Measurements from ENCODE around the gene TIFAB.

TIFAB gene

DNA sequence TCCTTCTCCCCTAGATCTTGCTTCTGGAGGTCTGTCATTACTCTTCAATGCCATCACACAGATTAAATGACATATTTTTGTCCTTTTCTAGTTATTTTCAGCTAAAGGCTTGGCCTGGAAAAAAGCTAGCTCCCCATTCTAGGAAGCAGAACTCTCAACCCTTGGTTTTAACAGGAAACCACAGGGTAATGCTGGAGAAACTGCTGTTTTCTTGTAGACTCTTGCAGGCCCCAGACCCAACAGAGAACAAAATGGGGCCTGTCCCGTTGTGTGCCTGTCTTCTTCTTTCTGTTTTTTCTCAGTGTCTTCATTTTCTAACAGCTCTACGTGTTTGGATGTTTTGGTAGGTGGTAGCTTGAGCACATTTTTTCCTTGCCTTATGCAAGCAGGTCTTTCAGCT, 26.5 kb downstream of the TIFAB start:
- no peak for DNase-seq (ENCODE audit: low read depth)

DNA sequence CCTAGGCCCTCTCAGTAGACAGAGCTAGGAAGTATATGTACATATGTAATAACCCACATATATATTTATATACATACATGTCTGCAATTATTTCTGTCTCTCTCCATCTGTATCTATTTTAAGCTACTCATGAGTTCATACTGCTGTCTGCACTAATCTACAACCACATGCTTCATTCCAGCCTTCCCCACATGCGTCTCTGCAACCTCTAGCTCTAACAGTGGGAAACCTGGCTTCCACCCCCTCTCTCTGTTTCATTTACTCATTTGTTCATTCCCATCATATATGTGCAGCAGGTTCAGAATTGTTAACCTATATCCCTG, 28.3 kb downstream of the TIFAB start:
- DNase-seq (ENCODE audit: low read depth), result no peak

DNA sequence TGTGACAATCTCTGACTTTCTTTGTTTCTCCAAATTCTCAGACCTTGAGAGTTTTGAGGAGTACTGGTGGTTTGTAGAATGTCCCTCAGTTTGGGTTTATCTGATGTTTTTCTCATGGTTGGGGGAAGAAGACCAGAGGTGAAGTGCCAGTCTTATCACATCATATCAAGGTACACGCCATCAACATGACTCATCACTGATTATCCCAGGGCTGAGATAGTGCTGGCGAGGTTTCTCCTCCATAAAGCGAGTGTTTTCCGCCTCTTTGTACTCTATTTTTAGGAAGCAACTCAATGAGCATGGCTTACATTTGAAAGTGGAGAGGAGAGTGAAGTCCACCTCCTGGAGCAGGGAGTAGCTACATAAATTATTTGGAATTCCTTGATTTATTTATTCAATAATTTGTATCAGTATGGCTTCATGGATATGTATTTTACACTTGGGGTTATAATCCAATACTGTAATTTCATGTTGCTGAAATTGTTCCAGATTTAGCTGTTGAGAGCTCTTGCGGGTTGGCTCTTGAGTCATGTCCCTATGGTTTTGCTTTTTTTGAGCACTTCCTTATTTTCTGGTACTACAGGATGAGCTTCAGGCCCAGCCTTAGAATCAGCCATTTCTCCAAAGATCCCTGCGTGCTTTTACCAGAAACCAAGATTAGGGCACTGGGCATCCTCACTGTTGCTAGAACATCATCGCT, 28.9 kb downstream of the TIFAB start:
- DNase-seq (ENCODE audit: low read depth), result no peak

DNA sequence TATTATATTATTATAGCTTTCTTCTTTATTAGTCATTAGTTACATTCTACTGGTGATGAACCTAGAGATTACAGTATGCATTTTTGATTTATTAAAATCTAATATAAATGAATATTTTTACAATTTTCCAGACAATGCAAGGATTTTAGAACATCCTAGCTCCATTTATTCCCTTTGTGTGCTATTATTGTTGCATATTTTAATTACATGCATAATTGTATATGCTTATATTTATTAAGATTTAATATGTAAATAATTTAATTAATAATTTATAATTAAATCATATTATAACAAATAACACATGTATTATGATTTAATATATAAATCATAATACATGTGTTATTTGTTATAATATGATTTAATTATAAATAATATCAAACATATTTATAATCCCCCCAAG, 29.7 kb downstream of the TIFAB start:
- no peak for DNase-seq (ENCODE audit: low read depth)

DNA sequence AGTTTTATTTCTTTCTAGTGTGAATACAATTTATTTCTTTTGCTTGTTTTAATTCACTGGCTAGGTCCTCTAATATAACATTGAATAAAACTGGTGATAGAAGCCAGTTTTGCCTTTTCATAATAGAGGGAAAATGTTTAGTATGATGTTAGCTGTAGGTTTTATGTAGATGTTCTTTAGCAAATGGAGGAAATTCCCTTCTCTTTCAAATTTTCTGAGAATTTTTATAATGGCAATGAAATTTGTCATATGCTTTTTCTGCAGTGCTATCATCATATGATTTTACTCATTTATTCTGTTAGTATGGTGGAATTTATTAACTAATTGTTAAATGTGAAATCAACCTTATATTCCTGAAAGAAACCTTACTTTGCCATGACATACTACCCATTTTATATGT, 35.1 kb downstream of the TIFAB start:
- DNase-seq (ENCODE audit: low read depth), result no peak

DNA sequence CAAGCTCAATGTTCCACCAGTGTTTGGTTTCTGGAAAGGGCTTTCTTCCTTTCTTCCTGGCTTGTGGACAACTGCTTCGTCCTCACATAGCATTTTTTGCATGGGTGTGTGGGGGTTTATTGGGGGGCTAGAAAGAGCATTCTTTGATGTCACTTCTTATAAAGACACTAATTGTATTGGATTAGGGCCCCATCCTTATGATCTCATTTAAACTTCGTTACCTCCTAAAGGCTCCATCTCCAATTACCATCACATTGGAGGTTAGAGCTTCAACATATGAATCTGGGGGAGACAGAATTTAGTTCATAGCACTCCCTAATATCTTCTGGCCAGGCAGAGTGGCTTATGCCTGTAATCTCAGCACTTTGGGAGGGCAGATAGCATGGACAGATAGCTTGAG, 47.1 kb downstream of the TIFAB start:
- no peak for DNase-seq (ENCODE audit: low read depth)

DNA sequence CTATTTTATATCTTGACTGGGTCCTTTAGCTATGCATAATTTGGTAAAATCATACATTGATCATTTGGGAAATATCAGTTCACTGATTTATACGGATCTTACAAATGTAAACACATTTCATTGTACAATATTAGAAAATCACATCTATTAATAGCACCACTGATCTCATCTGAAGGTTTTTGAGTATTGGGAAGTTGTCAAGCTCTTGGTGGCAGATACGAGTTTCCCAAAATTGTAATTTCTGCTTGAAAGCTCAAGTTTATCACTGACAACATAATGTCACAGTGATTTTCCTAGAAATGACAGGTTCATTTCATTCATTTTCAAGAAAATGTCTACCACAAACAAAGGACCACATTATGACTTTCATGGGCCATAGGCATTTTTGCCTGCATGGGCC, 50.1 kb downstream of the TIFAB start:
- no peak for DNase-seq (ENCODE audit: low read depth)

DNA sequence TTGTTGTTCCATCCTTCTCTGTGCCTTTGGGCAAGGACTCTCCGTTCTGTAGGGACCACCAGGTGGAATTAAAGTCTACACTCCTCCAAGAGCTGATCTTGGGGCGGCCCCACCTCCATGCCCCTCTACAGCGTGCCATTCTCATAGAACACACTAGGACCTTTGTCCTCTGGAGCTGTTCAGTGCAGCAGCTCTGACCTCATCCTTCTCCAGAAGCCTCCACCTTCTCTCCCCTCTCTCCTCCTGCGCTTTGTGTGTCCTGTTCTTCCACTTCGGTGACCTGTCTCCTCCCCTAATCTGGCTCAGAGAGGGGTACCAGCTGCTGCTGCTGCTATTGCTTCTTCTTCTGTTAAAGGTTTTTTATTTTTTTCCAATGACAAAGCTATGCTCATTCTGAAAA, 51.3 kb downstream of the TIFAB start:
- no peak for DNase-seq (ENCODE audit: low read depth)

DNA sequence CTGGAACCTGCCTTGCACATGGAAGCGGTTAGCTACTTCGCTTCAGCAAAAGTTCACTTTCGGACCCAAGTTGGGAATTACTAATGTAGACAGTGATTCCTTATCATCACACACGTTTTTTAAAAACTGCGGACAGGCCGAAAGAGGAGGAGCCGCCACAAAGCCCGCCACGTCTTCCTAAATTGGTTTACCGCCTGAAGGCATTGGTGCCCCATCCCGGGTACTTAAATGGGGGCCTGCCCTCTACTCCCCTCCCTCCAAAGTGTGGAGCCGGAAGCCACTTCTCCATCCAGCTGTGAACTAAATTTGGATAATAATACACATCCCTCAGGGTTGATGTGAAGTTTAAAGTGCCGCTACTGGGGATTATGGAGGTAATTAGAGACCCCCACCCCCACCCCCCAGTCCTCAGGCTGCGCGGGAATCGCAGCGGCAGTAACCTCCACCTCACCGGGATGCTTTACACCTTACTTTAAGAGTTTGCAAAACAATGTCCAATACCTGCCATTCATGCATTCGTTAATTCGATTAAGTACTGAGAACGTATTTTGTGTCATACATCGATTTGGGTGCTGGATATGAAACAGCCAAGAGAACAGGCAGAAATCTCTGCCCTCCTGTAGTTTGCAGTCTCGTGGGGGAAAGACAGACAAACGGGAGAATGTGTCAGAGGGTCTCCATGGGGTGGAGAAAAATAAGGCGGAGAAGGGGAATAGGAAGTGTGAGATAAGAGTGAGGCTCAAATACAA, 52.2 kb downstream of the TIFAB start:
- DNase-seq (ENCODE audit: low read depth), result no peak

DNA sequence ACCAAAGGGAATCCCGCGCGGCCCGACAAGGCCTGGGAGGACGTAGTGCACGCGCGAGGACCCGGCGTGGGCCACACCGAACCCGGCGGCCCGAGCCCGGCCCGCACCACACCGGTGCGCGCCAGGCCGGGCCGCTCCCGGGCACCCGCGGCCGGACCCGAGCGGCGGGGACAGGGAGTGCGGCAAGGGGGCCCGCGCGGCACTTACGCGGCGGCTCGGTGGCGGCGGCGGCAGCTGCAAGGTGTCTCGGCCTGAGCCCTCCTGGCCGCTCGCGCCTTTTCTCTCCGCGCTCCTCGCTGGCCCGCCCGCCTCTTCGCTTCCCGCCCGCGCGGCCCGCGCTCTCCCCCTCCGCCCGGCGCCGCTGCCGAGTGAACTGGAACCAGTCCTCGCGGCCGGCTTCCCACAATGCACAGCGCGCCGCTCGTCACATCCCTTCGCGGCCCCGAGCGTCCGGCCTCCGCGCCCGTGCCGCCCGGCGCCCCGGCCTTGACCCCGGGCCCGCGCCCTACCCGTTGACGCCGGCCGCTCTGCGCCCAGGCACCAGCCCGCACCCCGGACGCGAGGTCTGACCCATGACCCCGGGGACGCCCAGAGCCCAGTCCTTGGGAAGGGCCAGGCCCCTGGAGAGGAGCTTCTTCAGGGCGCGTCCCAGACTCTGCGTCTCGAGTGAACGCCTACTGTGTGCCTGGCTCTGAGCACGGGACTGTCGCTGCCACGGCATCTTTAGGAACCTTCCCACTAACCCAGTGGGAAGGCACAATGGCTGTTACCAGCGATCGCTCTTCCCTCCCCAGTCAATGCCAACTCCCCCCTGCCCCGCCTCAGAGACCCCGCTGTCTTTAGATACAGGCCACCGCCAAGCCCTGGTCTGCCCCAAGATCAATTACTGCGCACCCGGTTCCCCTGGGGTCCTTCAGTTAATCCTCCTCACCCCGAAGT, 53.0 kb downstream of the TIFAB start, which contains the start of gene MACROH2A1:
TSS of gene MACROH2A1 (minus strand) at position 377 of the 939 bp plus-strand sequence. CDS start 10,138 bp downstream, outside the sequence.
- peak; percentile 67 for DNase-seq (ENCODE audit: low read depth)

DNA sequence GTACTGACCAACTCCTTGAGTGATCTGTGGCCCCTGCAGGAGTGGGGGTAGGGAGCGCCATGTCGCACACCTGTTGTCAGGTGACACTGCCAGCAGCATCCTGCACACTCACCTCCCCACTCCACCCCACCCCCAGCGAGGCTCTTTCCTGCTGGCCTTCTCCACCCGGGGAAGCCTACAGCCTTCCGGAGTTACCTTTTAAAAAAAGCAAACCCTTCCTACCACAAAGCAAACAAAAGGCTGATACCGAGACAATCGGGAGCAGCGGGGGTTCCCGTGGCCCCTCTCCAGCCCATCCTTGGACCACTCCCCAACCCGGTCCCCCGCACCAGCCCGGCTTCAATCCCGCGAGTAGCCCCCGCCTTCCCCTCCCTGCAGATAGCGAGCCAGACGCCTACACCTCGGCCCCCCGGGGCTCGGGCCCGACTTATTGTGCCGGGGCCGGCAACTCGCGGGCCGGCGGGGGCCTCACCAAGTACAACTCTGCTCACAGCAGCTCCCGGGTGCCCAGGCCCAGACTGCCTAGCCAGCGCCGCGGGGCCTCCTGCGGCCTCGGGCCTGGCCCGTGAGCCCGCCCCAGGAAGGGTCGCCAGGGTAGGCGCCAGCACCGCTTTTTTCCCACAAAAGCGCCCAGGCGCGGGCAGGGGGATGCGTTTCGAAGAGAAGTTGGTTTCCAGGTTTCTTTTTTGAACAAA, 53.8 kb downstream of the TIFAB start:
- no peak for DNase-seq (ENCODE audit: low read depth)

All from T follicular helper cell (primary cell).